Pancreas (tissue), 10 donors: ENCODE measurements around the gene GLDC. TPM values are rescaled to one million over a fixed set of nuclear protein-coding genes. Genes with fewer than 3 reads are reported as not detected.

ENCODE experiments used
- ATAC-seq, 4 donors: fragments of 200-7000 bp; cut with Tn5 transposase; one replicate each; pipeline versions ENCODE4 v1.8.0 to v1.9.1; 2020; ENCODE audit warnings: mild to moderate bottlenecking in 4 of 4, moderate library complexity in 4 of 4
- DNase-seq, 6 donors: peaks; one replicate each; pipeline ENCODE4 v3.0.0-alpha.2; 2020
- FAIRE-seq: peaks from 2 replicates; lab custom pipeline; 2012; peaks lifted over from hg19 to GRCh38; lab: Jason Lieb, UNC
- H3K27ac ChIP-seq, 4 donors: fragments of 200-600 bp; sonication (generic); 1 replicate in 3 of 4; 2 replicates in 1 of 4; pipeline versions ENCODE4 v1.5.0 to v1.8.0; 2020
- H3K27me3 ChIP-seq, 4 donors: fragments of 200-600 bp; one replicate each; pipeline ENCODE4 v1.8.0; 2021
- H3K36me3 ChIP-seq, 3 donors: fragments of 200-600 bp; sonication (generic) in 1 of 3; one replicate each; pipeline versions ENCODE4 v1.5.0 to v1.8.0; 2020 to 2021
- H3K4me1 ChIP-seq, 3 donors: fragments of 200-600 bp; one replicate each; pipeline ENCODE4 v1.8.0; 2021
- H3K4me3 ChIP-seq, 4 donors: fragments of 200-600 bp; sonication (generic) in 2 of 4; one replicate each; pipeline versions ENCODE4 v1.5.0 to v1.8.0; 2020 to 2021
- H3K9me3 ChIP-seq, 4 donors: fragments of 200-600 bp; one replicate each; pipeline ENCODE4 v1.8.0; 2021
- WGBS, 2 donors: extraction: QIAGEN DNeasy Blood & Tissue Kit; methylation state at CpG; one replicate each; pipeline ENCODE4 v1.1.7; 2013; 5-methylcytosine and 5-hydroxymethylcytosine counted together
- intact Hi-C, 3 donors: fragments of 100-400 bp; cut with DNase I; formaldehyde crosslinking; loops; one replicate each; pipeline versions ENCODE4 v1.11.1 to v1.14.2; 2022
- polyA plus RNA-seq, 2 donors: library from polyadenylated mRNA; stranded (reverse); fragments of 200-250 nt; gene quantifications; one replicate each; pipeline ENCODE4 v1.2.3, GENCODE V29; 2013
- total RNA-seq, 6 donors: library from RNA; stranded (reverse); fragmentation: NEBNext Ultra II Directional in 4 of 6; extraction: Animal tissue kit (Norgen Biotek cat#: 25700) in 4 of 6; gene quantifications; one replicate each; pipeline versions ENCODE4 v1.2.1 to v1.2.4, GENCODE V29; 2021 to 2023
- TF ChIP-seq, protein P1 (sequence below), 4 donors: fragments of 200-600 bp; sonication (generic) in 3 of 4; IDR thresholded peaks; one replicate each; pipeline versions ENCODE4 v1.5.0 to v1.8.0; 2021; ENCODE audit warnings: antibody characterized with exemption in 4 of 4
- donor health status: healthy with polysubstance abuse.
- donor health status: DM: no; HTN: no; CAD: no; lungs with moderate emphysema.
- donor health status: DM: no; HTN: no; CAD: no.
- donor health status: control.
- donor health status: control.
- donor health status: Bipolar disorder and iron deficiency.
- donor health status: DM: yes; HTN: yes; CAD: no.
- donor health status: DM: no; HTN: no; CAD: no.
- donor health status: DM: no; HTN: no; CAD: no.
- donor health status: DM: yes; HTN: yes; CAD: no.

GLDC gene
- total and polyA plus RNA-seq, 8 donors = 0.15 to 1.2 (median 0.47) TPM; not detected in 3

DNA sequence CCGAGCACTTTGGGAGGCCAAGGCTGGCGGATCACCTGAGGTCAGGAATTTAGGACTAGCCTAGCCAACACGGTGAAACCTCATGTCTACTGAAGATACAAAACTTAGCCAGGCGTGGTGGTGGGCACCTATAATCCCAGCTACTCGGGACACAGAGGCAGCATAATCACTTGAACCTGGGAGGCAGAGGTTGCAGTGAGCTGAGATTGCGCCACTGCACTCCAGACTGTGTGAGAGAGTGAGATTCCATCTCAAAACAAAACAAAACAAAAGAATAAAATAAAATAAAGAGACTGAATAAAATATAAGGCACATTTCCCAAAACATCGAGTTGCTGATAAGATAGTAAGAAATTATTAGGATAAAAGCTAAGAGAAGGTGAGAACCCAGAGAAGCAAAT is 32.3 kb upstream of the GLDC start:
- WGBS, 2 donors = 79 to 86% methylated on average over 7 of the region's 7 CpGs

DNA sequence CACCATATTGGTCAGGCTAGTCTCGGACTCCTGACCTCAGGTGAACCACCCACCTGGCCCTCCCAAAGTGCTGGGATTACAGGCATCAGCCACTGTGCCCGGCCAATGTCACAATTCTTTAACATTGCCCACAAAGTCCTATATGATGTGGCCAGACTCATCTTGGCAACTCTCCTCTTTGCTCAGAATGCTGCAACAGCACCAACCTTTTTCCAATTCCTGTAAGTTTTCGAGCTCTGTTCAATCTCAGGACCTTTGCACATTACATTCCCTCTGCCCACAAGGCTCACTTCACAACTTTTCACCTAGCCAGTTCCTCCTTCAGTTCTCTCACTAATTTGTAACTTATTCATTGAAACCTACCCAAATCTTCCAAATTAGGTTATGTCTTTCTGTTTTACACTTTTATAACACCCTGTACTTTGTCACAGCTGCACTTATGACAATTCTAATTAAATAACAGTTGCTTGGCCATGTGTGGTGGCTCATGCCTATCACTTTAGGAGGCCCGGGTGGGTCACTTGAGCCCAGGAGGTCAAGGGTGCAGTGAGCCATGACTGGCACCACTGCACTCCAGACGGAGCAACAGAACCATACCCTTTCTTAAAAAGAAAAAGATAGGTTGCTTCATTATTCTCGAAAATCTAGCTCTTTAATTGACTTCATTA is 30.9 kb upstream of the GLDC start:
- H3K4me1 ChIP-seq = no peaks in the 10 kb centered on the region
- TF ChIP-seq, protein P1, sequence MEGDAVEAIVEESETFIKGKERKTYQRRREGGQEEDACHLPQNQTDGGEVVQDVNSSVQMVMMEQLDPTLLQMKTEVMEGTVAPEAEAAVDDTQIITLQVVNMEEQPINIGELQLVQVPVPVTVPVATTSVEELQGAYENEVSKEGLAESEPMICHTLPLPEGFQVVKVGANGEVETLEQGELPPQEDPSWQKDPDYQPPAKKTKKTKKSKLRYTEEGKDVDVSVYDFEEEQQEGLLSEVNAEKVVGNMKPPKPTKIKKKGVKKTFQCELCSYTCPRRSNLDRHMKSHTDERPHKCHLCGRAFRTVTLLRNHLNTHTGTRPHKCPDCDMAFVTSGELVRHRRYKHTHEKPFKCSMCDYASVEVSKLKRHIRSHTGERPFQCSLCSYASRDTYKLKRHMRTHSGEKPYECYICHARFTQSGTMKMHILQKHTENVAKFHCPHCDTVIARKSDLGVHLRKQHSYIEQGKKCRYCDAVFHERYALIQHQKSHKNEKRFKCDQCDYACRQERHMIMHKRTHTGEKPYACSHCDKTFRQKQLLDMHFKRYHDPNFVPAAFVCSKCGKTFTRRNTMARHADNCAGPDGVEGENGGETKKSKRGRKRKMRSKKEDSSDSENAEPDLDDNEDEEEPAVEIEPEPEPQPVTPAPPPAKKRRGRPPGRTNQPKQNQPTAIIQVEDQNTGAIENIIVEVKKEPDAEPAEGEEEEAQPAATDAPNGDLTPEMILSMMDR (IDR thresholded peaks at IDR 0.05) = no peak
- FAIRE-seq = no peak
- H3K4me3 ChIP-seq = no peak overlapping the region
- H3K9me3 ChIP-seq = no peaks in the 10 kb centered on the region
- no peaks in the 10 kb centered on the region for H3K36me3 ChIP-seq
- no peak for DNase-seq
- H3K27me3 ChIP-seq = no peaks in the 10 kb centered on the region
- intact Hi-C loops = no loop called here
- 66 to 77% methylated on average over 6 of the region's 6 CpGs for WGBS, 2 donors
- no peak for ATAC-seq
- H3K27ac ChIP-seq = no peak overlapping the region

More for the DNA sequence above, 32.3 kb upstream of the GLDC start:
- no peak for ATAC-seq
- no peak overlapping the region for H3K27ac ChIP-seq
- H3K4me3 ChIP-seq = no peak overlapping the region
- intact Hi-C loops = no loop called here
- TF ChIP-seq, protein P1 (IDR thresholded peaks at IDR 0.05) = no peak
- FAIRE-seq = no peak
- no peak for DNase-seq
- H3K4me1 ChIP-seq = no peaks in the 10 kb centered on the region
- no peaks in the 10 kb centered on the region for H3K9me3 ChIP-seq
- H3K36me3 ChIP-seq = no peaks in the 10 kb centered on the region
- H3K27me3 ChIP-seq = no peaks in the 10 kb centered on the region

- no peaks in the 10 kb centered on the region for H3K36me3 ChIP-seq
- ATAC-seq = no peak
- TF ChIP-seq, protein P1 (IDR thresholded peaks at IDR 0.05) = no peak
- H3K9me3 ChIP-seq = no peaks in the 10 kb centered on the region
- no peak overlapping the region for H3K27ac ChIP-seq
- no peak overlapping the region for H3K4me3 ChIP-seq
- H3K27me3 ChIP-seq = no peaks in the 10 kb centered on the region
- no peak for DNase-seq
- H3K4me1 ChIP-seq = no peaks in the 10 kb centered on the region
- FAIRE-seq = no peak
- intact Hi-C loops = no loop called here
- 85 to 92% methylated on average over 4 of the region's 4 CpGs for WGBS, 2 donors
Observed at GRCh38 chr9:6675268-6675667, 29.7 kb upstream of the GLDC start.

DNA sequence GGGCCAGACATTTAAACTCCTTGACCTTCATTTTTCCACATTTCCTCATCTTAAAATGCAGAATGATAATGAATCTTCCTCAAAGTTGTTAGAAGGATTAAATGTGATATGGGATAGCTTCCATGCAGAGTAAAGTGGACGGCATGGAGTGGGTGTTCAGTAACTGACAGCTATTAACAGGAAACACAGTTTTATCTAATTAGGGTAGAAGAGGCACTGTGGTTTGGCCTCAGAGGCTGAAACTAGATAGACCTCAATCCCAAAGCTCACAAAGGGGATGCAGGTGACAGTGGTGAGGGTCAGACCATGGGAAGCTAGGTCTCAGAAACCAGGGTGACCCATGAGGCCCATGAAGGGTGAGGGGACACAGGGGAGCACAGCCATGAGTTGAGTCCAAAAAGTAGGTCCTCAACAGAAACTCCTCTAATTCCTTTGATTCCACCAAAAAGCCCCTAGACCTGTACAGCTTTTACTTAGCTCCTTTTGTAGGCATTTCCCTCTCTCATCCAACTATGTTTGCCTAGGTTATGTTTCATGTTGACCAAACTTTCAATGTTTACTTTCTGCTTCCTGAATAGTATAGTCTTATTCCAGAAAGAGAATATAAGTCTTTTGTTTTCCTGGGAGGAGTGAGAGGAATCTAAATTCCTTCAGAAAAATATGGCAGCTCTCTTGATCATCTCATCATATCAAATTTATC is 27.9 kb upstream of the GLDC start:
- Histone ChIP-seq H3K27me3 (no peaks in the 10 kb centered on the region), H3K36me3 (no peaks in the 10 kb centered on the region), H3K4me3 (no peak overlapping the region), H3K27ac (no peak overlapping the region), H3K9me3 (no peaks in the 10 kb centered on the region), H3K4me1 (no peaks in the 10 kb centered on the region)
- no peak for ATAC-seq
- no peak for DNase-seq
- TF ChIP-seq, protein P1 (IDR thresholded peaks at IDR 0.05) = no peak
- intact Hi-C loops = no loop called here
- no peak for FAIRE-seq
- WGBS, 2 donors = 90 to 96% methylated on average over 1 of the region's 1 CpG

DNA sequence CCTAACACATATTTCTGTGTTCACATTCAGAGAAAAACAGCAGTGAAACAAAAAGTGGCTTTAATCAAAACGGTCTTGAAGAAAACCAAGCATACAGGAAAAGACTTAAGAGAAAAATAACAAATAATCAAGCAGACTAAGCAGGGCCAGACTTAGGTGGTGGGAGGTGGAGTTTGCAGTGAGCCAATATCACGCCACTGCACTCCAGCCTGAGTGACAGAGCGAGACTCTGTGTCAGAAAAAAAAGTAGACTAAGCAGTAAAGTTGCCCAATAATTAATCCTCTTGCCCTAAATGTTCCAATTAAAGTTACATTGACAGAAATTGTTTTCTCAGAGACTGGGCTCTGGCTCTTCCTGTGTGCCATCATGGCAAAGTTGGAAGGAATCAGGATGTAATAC is 26.6 kb upstream of the GLDC start:
- no peaks in the 10 kb centered on the region for H3K4me1 ChIP-seq
- H3K27me3 ChIP-seq = no peaks in the 10 kb centered on the region
- no peak overlapping the region for H3K4me3 ChIP-seq
- no peaks in the 10 kb centered on the region for H3K36me3 ChIP-seq
- intact Hi-C loops = no loop called here
- no peak for DNase-seq
- no peak for FAIRE-seq
- H3K27ac ChIP-seq = no peak overlapping the region
- no peaks in the 10 kb centered on the region for H3K9me3 ChIP-seq
- no peak for ATAC-seq
- 78 to 85% methylated on average over 3 of the region's 3 CpGs for WGBS, 2 donors
- TF ChIP-seq, protein P1 (IDR thresholded peaks at IDR 0.05) = no peak
